ENCODE measurements around the gene TAB2.

DNA sequence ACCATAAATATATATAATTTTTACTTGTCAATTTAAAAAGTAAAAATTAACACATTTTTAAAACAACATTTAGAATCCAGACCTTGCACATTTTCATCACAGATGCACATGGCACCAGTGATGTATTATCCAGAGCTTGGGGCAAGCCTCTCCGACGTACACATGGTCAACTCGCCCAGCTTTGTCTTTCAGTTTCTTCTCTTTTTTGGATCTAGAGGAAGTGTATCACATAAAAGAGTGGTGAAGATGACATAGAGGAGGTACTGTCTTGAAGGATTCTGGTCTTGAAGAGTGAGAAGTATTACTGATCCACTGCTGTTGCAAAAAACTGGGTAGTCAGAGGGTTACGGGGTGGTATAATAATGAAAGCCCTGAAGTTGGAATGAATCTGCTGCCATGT, 46.9 kb upstream of the TAB2 start:
- TF ChIP-seq, protein P1, sequence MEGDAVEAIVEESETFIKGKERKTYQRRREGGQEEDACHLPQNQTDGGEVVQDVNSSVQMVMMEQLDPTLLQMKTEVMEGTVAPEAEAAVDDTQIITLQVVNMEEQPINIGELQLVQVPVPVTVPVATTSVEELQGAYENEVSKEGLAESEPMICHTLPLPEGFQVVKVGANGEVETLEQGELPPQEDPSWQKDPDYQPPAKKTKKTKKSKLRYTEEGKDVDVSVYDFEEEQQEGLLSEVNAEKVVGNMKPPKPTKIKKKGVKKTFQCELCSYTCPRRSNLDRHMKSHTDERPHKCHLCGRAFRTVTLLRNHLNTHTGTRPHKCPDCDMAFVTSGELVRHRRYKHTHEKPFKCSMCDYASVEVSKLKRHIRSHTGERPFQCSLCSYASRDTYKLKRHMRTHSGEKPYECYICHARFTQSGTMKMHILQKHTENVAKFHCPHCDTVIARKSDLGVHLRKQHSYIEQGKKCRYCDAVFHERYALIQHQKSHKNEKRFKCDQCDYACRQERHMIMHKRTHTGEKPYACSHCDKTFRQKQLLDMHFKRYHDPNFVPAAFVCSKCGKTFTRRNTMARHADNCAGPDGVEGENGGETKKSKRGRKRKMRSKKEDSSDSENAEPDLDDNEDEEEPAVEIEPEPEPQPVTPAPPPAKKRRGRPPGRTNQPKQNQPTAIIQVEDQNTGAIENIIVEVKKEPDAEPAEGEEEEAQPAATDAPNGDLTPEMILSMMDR (IDR thresholded peaks at IDR 0.05; ENCODE audit: low read depth, low read length, poor library complexity, severe bottlenecking) = no peak
- no peak for TF ChIP-seq EZH2phosphoT487 (IDR thresholded peaks at IDR 0.05; ENCODE audit: borderline replicate concordance, low read length)

All from DOHH2 (cell line).